CD4-positive, alpha-beta T cell treated with Interleukin-4 for 1 hour (primary cell): ENCODE results near the gene APBA1.

ENCODE experiments used
- DNase-seq, 2 donors: peaks; one replicate each; pipeline ENCODE4 v3.0.0-alpha.2; 2020 to 2022

APBA1 gene

GRCh38 chr9:69392826-69393225 is 279.3 kb downstream of the APBA1 start:
- DNase-seq, result no peak

GRCh38 chr9:69391946-69392345 is 280.2 kb downstream of the APBA1 start:
- DNase-seq, result no peak

- DNase-seq, result no peak
Measured at GRCh38 chr9:69391487-69391886, 280.7 kb downstream of the APBA1 start.

- DNase-seq, result no peak
Measured at GRCh38 chr9:69389437-69389995, 282.7 kb downstream of the APBA1 start.

GRCh38 chr9:69388596-69388995 is 283.6 kb downstream of the APBA1 start:
- DNase-seq, result no peak

GRCh38 chr9:69386651-69387050 is 285.5 kb downstream of the APBA1 start:
- no peak for DNase-seq

- DNase-seq, result no peak
Measured at GRCh38 chr9:69385581-69386033, 286.6 kb downstream of the APBA1 start.

- no peak for DNase-seq
Measured at GRCh38 chr9:69382135-69382534, 290.0 kb downstream of the APBA1 start.

GRCh38 chr9:69380811-69381210 is 291.4 kb downstream of the APBA1 start:
- DNase-seq, result no peak

GRCh38 chr9:69380301-69380700 is 291.9 kb downstream of the APBA1 start:
- no peak for DNase-seq

- no peak for DNase-seq
Measured at GRCh38 chr9:69379270-69379982, 292.7 kb downstream of the APBA1 start.

GRCh38 chr9:69377981-69378380 is 294.2 kb downstream of the APBA1 start:
- no peak for DNase-seq
